SK-N-SH treated with all-trans-retinoic acid at 6 μM for 48 hours (cell line): ENCODE data around the gene TTC3.

Source experiments
- ATAC-seq: fragments of 200-7000 bp; cut with Tn5 transposase; 3 replicates; pipeline ENCODE4 v1.9.1; 2020; ENCODE audit warnings: mild to moderate bottlenecking, moderate library complexity
- ARNTL ChIP-seq: fragments of 450-650 bp; formaldehyde crosslinking; IDR thresholded peaks from 2 replicates; pipeline ENCODE4 v1.5.0; 2020; ENCODE audit warnings: low read depth, mild to moderate bottlenecking, moderate library complexity, borderline replicate concordance
- BACH2 ChIP-seq: fragments of 250-450 bp; sonication (Bioruptor Pico); IDR thresholded peaks from 2 replicates; pipeline ENCODE4 v1.9.0; 2021; ENCODE audit warnings: mild to moderate bottlenecking, borderline replicate concordance
- CREB5 ChIP-seq: fragments of 250-450 bp; sonication (Bioruptor Pico); IDR thresholded peaks from 2 replicates; pipeline ENCODE4 v1.5.1; 2020; ENCODE audit warnings: low read depth, mild to moderate bottlenecking, moderate library complexity
- CSDC2 ChIP-seq: fragments of 250-450 bp; sonication (Bioruptor Pico); IDR thresholded peaks from 2 replicates; pipeline ENCODE4 v1.5.0; 2020; ENCODE audit warnings: mild to moderate bottlenecking, moderate library complexity
- CSRNP3 ChIP-seq: fragments of 250-450 bp; sonication (Bioruptor Pico); IDR thresholded peaks from 2 replicates; pipeline ENCODE4 v1.5.1; 2021; ENCODE audit warnings: mild to moderate bottlenecking, moderate library complexity
- ESRRG ChIP-seq: fragments of 250-450 bp; sonication (Bioruptor Pico); IDR thresholded peaks from 2 replicates; pipeline ENCODE4 v1.6.1; 2021; ENCODE audit warnings: mild to moderate bottlenecking
- ISL1 ChIP-seq: fragments of 250-450 bp; sonication (Bioruptor Pico); IDR thresholded peaks from 2 replicates; pipeline ENCODE4 v2.1.2; 2022; ENCODE audit warnings: mild to moderate bottlenecking, moderate library complexity
- OSR1 ChIP-seq: fragments of 250-450 bp; sonication (Bioruptor Pico); IDR thresholded peaks from 2 replicates; pipeline ENCODE4 v1.8.0; 2022; ENCODE audit warnings: moderate library complexity, mild to moderate bottlenecking, inconsistent platforms
- PATZ1 ChIP-seq: fragments of 250-450 bp; sonication (Bioruptor Pico); IDR thresholded peaks from 2 replicates; pipeline ENCODE4 v1.8.0; 2020; ENCODE audit warnings: mild to moderate bottlenecking, moderate library complexity, borderline replicate concordance
- PPARA ChIP-seq: fragments of 250-450 bp; sonication (Bioruptor Pico); IDR thresholded peaks from 2 replicates; pipeline ENCODE4 v1.5.0; 2020; ENCODE audit warnings: mild to moderate bottlenecking, borderline replicate concordance
- RARB ChIP-seq: fragments of 250-450 bp; sonication (Bioruptor Pico); IDR thresholded peaks from 2 replicates; pipeline ENCODE4 v1.8.0; 2021; ENCODE audit warnings: mild to moderate bottlenecking, moderate library complexity
- SNAI2 ChIP-seq: fragments of 250-450 bp; sonication (Bioruptor Pico); IDR thresholded peaks from 2 replicates; pipeline ENCODE4 v1.5.0; 2020; ENCODE audit warnings: mild to moderate bottlenecking, moderate library complexity
- TCF4 ChIP-seq: fragments of 250-450 bp; sonication (Bioruptor Pico); IDR thresholded peaks from 2 replicates; pipeline ENCODE4 v1.8.0; 2021; ENCODE audit warnings: mild to moderate bottlenecking, moderate library complexity, borderline replicate concordance
- TSHZ2 ChIP-seq: fragments of 250-450 bp; sonication (Bioruptor Pico); IDR thresholded peaks from 2 replicates; pipeline ENCODE4 v1.5.0; 2020; ENCODE audit warnings: mild to moderate bottlenecking, moderate library complexity
- ZC3H10 ChIP-seq: fragments of 250-450 bp; sonication (Bioruptor Pico); IDR thresholded peaks from 2 replicates; pipeline ENCODE4 v1.5.1; 2021; ENCODE audit warnings: mild to moderate bottlenecking, moderate library complexity
- ZFP3 ChIP-seq: fragments of 250-450 bp; sonication (Bioruptor Pico); IDR thresholded peaks from 2 replicates; pipeline ENCODE4 v1.5.0; 2020; ENCODE audit warnings: mild to moderate bottlenecking, moderate library complexity
- ZFP30 ChIP-seq: fragments of 450-650 bp; formaldehyde crosslinking; IDR thresholded peaks from 2 replicates; pipeline ENCODE4 v1.5.0; 2022; ENCODE audit warnings: mild to moderate bottlenecking, moderate library complexity
- ZNF565 ChIP-seq: fragments of 450-650 bp; formaldehyde crosslinking; conservative IDR thresholded peaks from 2 replicates; pipeline ENCODE4 v1.5.0; 2020; ENCODE audit warnings: low read depth, mild to moderate bottlenecking, moderate library complexity
- ZNF70 ChIP-seq: fragments of 450-650 bp; formaldehyde crosslinking; IDR thresholded peaks from 2 replicates; pipeline ENCODE4 v1.5.0; 2020; ENCODE audit warnings: mild to moderate bottlenecking, moderate library complexity
- ZNF8 ChIP-seq: fragments of 450-650 bp; formaldehyde crosslinking; IDR thresholded peaks from 2 replicates; pipeline ENCODE4 v1.5.0; 2020; ENCODE audit warnings: mild to moderate bottlenecking, moderate library complexity
- TF ChIP-seq, protein P1 (sequence below): fragments of 250-450 bp; sonication (Bioruptor Pico); IDR thresholded peaks from 2 replicates; pipeline ENCODE4 v1.8.0; 2021; ENCODE audit warnings: low read depth, mild to moderate bottlenecking, moderate library complexity, borderline replicate concordance

TTC3 gene

DNA sequence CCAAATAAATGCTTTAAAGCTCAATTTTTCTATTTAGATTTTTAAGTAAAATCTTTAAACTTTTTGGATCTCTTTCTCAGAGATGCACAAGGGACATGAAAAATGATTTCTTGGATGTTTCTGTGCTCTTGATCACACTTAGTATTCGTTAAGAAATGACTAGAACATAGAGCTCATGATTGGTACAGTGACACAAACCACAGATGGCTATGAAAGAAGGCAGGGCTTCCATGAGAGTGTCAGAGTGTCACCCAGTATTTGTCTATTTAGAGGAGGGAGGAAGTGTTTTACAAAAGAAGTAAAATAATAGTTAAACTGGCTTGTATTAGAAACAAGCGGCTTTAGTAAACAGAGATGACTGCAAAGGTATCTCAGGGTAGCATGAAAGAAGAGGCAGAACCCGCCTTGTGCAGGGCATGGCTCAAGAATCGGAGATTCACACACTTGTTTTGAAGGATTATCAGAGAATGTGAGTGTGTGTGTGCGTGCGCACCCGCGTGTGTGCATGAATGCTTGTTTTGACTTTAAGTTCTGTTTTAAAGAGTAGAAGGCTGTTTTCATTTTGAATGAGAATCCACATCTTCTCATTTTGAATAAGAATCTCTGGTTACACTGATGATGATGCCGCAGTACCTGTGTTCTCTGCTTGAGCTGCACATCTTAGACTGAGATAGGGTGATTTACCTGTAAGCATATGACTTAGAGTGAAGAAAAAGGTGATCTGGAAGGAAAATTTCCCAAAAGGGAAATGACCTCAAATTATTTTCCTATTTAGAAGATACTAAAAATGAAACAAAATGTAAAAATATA, 111.9 kb downstream of the TTC3 start:
- no peak for ATAC-seq
- no peak for TF ChIP-seq RARB (CRISPR knock-in tag)
- no peak for TF ChIP-seq PPARA
- TF ChIP-seq, protein P1, sequence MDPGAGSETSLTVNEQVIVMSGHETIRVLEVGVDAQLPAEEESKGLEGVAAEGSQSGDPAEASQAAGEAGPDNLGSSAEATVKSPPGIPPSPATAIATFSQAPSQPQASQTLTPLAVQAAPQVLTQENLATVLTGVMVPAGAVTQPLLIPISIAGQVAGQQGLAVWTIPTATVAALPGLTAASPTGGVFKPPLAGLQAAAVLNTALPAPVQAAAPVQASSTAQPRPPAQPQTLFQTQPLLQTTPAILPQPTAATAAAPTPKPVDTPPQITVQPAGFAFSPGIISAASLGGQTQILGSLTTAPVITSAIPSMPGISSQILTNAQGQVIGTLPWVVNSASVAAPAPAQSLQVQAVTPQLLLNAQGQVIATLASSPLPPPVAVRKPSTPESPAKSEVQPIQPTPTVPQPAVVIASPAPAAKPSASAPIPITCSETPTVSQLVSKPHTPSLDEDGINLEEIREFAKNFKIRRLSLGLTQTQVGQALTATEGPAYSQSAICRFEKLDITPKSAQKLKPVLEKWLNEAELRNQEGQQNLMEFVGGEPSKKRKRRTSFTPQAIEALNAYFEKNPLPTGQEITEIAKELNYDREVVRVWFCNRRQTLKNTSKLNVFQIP (CRISPR knock-in tag) = no peak
- TF ChIP-seq ARNTL (CRISPR knock-in tag) = no peak
- no peak for TF ChIP-seq ZFP3
- no peak for TF ChIP-seq SNAI2 (CRISPR knock-in tag)
- no peak for TF ChIP-seq OSR1
- no peak for TF ChIP-seq ZNF70 (CRISPR knock-in tag)
- TF ChIP-seq BACH2 (CRISPR knock-in tag) = no peak
- TF ChIP-seq CSDC2 (CRISPR knock-in tag) = no peak
- no peak for TF ChIP-seq TCF4 (CRISPR knock-in tag)
- no peak for TF ChIP-seq TSHZ2 (CRISPR knock-in tag)
- TF ChIP-seq ESRRG (CRISPR knock-in tag) = no peak

GRCh38 chr21:37186983-37187382, 113.9 kb downstream of the TTC3 start:
- TF ChIP-seq ZNF70 (CRISPR knock-in tag) (no peak), ZNF565 (no peak), CSDC2 (CRISPR knock-in tag) (no peak), CREB5 (no peak), TSHZ2 (CRISPR knock-in tag) (no peak), ISL1 (CRISPR knock-in tag) (no peak), ZNF8 (CRISPR knock-in tag) (no peak), ZFP30 (no peak), ZC3H10 (no peak), PPARA (no peak), OSR1 (no peak), ARNTL (CRISPR knock-in tag) (no peak), PATZ1 (CRISPR knock-in tag) (no peak), ESRRG (CRISPR knock-in tag) (no peak), ZFP3 (no peak), BACH2 (CRISPR knock-in tag) (no peak), CSRNP3 (CRISPR knock-in tag) (no peak), RARB (CRISPR knock-in tag) (no peak)
- TF ChIP-seq, protein P1 (CRISPR knock-in tag) = no peak
- TF ChIP-seq, all 23 proteins: peak for 0
- no peak for ATAC-seq
